Measurements from ENCODE around the gene PSMC2. TPM values are rescaled to one million over a fixed set of nuclear protein-coding genes. Genes with fewer than 3 reads are reported as not detected.
"Not testable (repeated sequence)": the region's sequence is repeated elsewhere in the genome, so short reads cannot be mapped to it uniquely, and the experiment has no call there.

The PSMC2 gene
- total RNA-seq, 1 experiment from 2014 or later = 171 TPM

DNA sequence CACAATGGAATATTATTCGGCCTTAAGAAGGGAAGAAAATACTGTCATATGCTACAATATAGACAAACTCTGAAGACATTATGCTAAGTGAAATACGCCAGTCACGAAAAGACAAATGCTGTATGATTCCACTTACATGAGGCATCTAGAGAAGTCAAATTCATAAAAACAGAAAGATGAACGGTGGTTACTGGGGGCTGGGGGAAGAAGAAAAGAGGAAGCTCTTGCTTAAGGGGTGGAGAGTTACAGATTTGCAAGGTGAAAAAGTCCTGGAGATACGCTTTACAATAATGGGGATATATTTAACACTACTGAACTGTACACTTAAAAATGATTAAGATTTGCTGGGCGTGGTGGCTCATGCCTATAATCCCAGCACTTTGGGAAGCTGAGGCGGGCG, 49.0 kb downstream of the PSMC2 start:
- Histone ChIP-seq H3K4me1 (ENCODE audit: control insufficient read depth, insufficient read depth, low read length) (no peaks in the 10 kb centered on the region), H3K27me3 (ENCODE audit: control insufficient read depth, insufficient read depth, low read length) (no peaks in the 10 kb centered on the region), H3K4me3 (ENCODE audit: low read depth in 2 of 2, low read length in 2 of 2) (no peak overlapping the region), H3K27ac (ENCODE audit: low read length) (no peak overlapping the region), H3K9me3 (ENCODE audit: control insufficient read depth, insufficient read depth, low read depth, low read length) (no peaks in the 10 kb centered on the region), H3K36me3 (ENCODE audit: control insufficient read depth, insufficient read depth, low read length) (no peaks in the 10 kb centered on the region)
- POLR2A ChIA-PET = no interaction called here
- TF ChIP-seq POLR2AphosphoS5 (IDR thresholded peaks at IDR 0.05; ENCODE audit: low read depth, low read length) = no peak
- TF ChIP-seq, protein P1, sequence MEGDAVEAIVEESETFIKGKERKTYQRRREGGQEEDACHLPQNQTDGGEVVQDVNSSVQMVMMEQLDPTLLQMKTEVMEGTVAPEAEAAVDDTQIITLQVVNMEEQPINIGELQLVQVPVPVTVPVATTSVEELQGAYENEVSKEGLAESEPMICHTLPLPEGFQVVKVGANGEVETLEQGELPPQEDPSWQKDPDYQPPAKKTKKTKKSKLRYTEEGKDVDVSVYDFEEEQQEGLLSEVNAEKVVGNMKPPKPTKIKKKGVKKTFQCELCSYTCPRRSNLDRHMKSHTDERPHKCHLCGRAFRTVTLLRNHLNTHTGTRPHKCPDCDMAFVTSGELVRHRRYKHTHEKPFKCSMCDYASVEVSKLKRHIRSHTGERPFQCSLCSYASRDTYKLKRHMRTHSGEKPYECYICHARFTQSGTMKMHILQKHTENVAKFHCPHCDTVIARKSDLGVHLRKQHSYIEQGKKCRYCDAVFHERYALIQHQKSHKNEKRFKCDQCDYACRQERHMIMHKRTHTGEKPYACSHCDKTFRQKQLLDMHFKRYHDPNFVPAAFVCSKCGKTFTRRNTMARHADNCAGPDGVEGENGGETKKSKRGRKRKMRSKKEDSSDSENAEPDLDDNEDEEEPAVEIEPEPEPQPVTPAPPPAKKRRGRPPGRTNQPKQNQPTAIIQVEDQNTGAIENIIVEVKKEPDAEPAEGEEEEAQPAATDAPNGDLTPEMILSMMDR (IDR thresholded peaks at IDR 0.05) = no peak
- no peak for ATAC-seq
- in situ Hi-C loops (cut with HindIII; ENCODE audit: low pct_unique_long_range_greater_than_20kb, low sequenced_read_pairs) (no loop called here), intact Hi-C loops (cut with micrococcal nuclease; ENCODE audit: unreplicated experiment) (no loop called here)
- CTCF ChIA-PET = no interaction called here
- no TSS peak for BruUV-seq (replicated peaks)
- DNase-seq (ENCODE audit: low read depth, low spot score) = no peak

DNA sequence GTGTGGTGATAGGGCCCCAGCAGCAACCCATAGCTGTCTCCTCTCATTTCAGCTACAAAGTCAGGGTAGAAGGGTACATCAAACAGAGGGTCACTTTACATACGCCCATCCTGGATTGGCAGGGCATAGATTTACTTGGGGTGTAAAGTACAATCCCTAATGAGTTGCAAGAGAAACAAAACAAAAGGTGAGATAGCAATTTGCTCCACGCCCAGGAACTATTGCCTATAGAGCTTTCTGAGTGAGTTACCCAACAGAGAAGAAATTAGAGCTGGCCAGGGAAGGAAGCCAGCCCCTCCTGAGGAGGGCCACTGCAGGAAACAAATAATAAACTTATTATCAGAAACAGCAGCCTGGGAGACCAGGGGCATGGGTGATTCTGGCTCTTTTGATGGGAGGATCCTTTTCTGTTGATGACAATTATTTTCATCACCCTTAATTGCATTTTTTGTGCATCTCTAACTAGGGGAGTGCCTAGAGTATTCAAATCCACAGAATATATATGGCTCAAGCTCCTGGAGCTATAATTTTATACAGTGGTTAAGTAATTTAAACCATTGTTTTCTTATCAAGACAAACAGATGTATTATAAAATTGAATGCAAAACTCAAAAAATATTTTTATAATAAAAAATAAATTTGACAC, 51.2 kb downstream of the PSMC2 start:
- CTCF ChIA-PET = no interaction called here
- no peak for ATAC-seq

DNA sequence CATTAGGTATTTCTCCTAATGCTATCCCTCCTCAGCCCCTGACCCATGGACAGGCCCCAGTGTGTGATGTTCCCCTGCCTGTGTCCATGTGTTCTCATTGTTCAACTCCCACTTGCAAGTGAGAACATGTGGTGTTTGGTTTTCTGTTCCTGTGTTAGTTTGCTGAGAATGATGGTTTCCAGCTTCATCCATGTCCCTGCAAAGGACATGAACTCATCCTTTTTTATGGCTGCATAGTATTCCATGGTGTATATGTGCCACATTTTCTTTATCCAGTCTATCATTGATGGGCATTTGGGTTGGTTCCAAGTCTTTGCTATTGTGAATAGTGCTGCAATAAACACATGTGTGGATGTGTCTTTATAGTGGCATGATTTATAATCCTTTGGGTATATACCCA, 52.2 kb downstream of the PSMC2 start:
- ATAC-seq; BruUV-seq (replicated peaks); CTCF ChIA-PET; intact Hi-C loops (cut with micrococcal nuclease; ENCODE audit: unreplicated experiment); POLR2A ChIA-PET; H3K27me3 ChIP-seq (ENCODE audit: control insufficient read depth, insufficient read depth, low read length); in situ Hi-C loops (cut with HindIII; ENCODE audit: low pct_unique_long_range_greater_than_20kb, low sequenced_read_pairs); H3K4me1 ChIP-seq (ENCODE audit: control insufficient read depth, insufficient read depth, low read length); H3K27ac ChIP-seq (ENCODE audit: low read length); H3K9me3 ChIP-seq (ENCODE audit: control insufficient read depth, insufficient read depth, low read depth, low read length); H3K36me3 ChIP-seq (ENCODE audit: control insufficient read depth, insufficient read depth, low read length); DNase-seq (ENCODE audit: low read depth, low spot score); H3K4me3 ChIP-seq (ENCODE audit: low read depth in 2 of 2, low read length in 2 of 2): not testable (repeated sequence)

More for the DNA sequence above, 51.2 kb downstream of the PSMC2 start:
- Histone ChIP-seq H3K9me3 (ENCODE audit: control insufficient read depth, insufficient read depth, low read depth, low read length) (no peaks in the 10 kb centered on the region), H3K36me3 (ENCODE audit: control insufficient read depth, insufficient read depth, low read length) (no peaks in the 10 kb centered on the region), H3K4me3 (ENCODE audit: low read depth in 2 of 2, low read length in 2 of 2) (no peak overlapping the region), H3K4me1 (ENCODE audit: control insufficient read depth, insufficient read depth, low read length) (no peaks in the 10 kb centered on the region), H3K27ac (ENCODE audit: low read length) (no peak overlapping the region), H3K27me3 (ENCODE audit: control insufficient read depth, insufficient read depth, low read length) (no peaks in the 10 kb centered on the region)
- POLR2A ChIA-PET = no interaction called here
- in situ Hi-C loops (cut with HindIII; ENCODE audit: low pct_unique_long_range_greater_than_20kb, low sequenced_read_pairs) = no loop called here
- intact Hi-C loops (cut with micrococcal nuclease; ENCODE audit: unreplicated experiment) = no loop called here
- TF ChIP-seq, protein P2, sequence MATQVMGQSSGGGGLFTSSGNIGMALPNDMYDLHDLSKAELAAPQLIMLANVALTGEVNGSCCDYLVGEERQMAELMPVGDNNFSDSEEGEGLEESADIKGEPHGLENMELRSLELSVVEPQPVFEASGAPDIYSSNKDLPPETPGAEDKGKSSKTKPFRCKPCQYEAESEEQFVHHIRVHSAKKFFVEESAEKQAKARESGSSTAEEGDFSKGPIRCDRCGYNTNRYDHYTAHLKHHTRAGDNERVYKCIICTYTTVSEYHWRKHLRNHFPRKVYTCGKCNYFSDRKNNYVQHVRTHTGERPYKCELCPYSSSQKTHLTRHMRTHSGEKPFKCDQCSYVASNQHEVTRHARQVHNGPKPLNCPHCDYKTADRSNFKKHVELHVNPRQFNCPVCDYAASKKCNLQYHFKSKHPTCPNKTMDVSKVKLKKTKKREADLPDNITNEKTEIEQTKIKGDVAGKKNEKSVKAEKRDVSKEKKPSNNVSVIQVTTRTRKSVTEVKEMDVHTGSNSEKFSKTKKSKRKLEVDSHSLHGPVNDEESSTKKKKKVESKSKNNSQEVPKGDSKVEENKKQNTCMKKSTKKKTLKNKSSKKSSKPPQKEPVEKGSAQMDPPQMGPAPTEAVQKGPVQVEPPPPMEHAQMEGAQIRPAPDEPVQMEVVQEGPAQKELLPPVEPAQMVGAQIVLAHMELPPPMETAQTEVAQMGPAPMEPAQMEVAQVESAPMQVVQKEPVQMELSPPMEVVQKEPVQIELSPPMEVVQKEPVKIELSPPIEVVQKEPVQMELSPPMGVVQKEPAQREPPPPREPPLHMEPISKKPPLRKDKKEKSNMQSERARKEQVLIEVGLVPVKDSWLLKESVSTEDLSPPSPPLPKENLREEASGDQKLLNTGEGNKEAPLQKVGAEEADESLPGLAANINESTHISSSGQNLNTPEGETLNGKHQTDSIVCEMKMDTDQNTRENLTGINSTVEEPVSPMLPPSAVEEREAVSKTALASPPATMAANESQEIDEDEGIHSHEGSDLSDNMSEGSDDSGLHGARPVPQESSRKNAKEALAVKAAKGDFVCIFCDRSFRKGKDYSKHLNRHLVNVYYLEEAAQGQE (IDR thresholded peaks at IDR 0.05; ENCODE audit: insufficient read depth in 1 of 2, low read depth in 2 of 2, low read length in 1 of 2) = no peak
- TF ChIP-seq TCF7L2 (IDR thresholded peaks at IDR 0.05; ENCODE audit: low read depth, low read length) = no peak
- TF ChIP-seq, protein P1 (IDR thresholded peaks at IDR 0.05) = no peak
- TF ChIP-seq SIN3A (IDR thresholded peaks at IDR 0.05; ENCODE audit: borderline replicate concordance, insufficient read depth, low read depth, low read length) = no peak
- no peak for TF ChIP-seq POLR2AphosphoS5 (IDR thresholded peaks at IDR 0.05; ENCODE audit: low read depth, low read length)
- no TSS peak for BruUV-seq (replicated peaks)
- no peak for DNase-seq (ENCODE audit: low read depth, low spot score)

DNA sequence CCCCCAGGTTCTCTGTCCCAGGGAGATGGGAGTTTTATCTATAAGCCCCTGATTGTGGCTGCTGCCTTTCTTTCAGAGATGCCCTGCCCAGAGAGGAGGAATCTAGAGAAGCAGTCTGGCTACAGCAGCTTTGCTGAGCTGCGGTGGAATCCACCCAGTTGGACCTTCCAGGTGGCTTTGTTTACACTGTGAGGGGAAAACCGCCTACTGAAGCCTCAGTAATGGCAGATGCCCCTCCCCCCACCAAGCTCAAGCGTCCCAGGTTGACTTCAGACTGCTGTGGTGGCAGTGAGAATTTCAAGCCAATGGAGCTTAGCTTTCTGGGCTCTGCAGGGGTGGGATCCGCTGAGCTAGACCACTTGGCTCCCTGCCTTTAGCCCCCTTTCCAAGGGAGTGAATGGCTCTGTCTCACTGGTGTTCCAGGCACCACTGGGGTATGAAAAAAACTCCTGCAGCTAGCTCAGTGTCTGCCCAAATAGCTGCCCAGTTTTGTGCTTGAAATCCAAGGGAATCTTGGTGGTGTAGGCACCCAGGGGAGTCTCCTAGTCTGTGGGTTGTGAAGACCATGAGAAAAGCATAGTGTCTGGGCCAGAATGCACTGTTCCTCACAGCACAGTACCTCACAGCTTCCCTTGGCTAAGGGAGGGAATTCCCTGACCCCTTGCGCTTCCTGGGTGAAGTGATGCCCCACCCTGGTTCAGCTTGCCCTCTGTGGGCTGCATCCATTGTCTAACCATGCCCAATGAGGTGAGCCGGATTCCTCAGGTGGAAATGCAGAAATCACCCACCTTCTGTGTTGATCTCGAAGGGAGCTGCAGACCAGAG, 58.6 kb downstream of the PSMC2 start:
- in situ Hi-C loops (cut with HindIII; ENCODE audit: low pct_unique_long_range_greater_than_20kb, low sequenced_read_pairs); H3K27me3 ChIP-seq (ENCODE audit: control insufficient read depth, insufficient read depth, low read length); H3K4me1 ChIP-seq (ENCODE audit: control insufficient read depth, insufficient read depth, low read length); H3K4me3 ChIP-seq (ENCODE audit: low read depth in 2 of 2, low read length in 2 of 2); CTCF ChIA-PET; H3K9me3 ChIP-seq (ENCODE audit: control insufficient read depth, insufficient read depth, low read depth, low read length); H3K36me3 ChIP-seq (ENCODE audit: control insufficient read depth, insufficient read depth, low read length); intact Hi-C loops (cut with micrococcal nuclease; ENCODE audit: unreplicated experiment); BruUV-seq (replicated peaks); H3K27ac ChIP-seq (ENCODE audit: low read length); DNase-seq (ENCODE audit: low read depth, low spot score): not testable (repeated sequence)
- POLR2A ChIA-PET = interaction anchor here (0.5 to 0.6 kb wide), 2 partner anchors 648 to 774 kb away, joined by 6 to 13 read pairs; no protein-coding TSS in a partner anchor
- 0 out of 2 replicates have a peak, but pooled peaks have one; percentile 20 for ATAC-seq
